H9 (cell line): Measurements from ENCODE around the gene SLC7A1. TPM values are rescaled to one million over a fixed set of nuclear protein-coding genes. Genes with fewer than 3 reads are reported as not detected.

Experiments
- DNase-seq: peaks from one replicate; pipeline ENCODE4 v3.0.0-alpha.2; 2017
- H2AFZ ChIP-seq: one replicate; pipeline ENCODE4 v1.6.1; 2013; ENCODE audit warnings: mild to moderate bottlenecking, low read length, control low read depth, moderate library complexity
- H2AK5ac ChIP-seq: 2 replicates; pipeline ENCODE4 v1.6.1; 2013; ENCODE audit warnings: low read length, control low read depth, mixed read lengths; ENCODE audit not compliant: insufficient read length
- H2BK120ac ChIP-seq: one replicate; pipeline ENCODE4 v1.6.1; 2013; ENCODE audit warnings: low read depth, mild to moderate bottlenecking, low read length, control low read depth, inconsistent platforms; ENCODE audit not compliant: poor library complexity, severe bottlenecking
- H2BK12ac ChIP-seq: 2 replicates; pipeline ENCODE4 v1.6.1; 2013; ENCODE audit warnings: low read length, control low read depth, mixed read lengths, low read depth; ENCODE audit not compliant: insufficient read length
- H2BK15ac ChIP-seq: 2 replicates; pipeline ENCODE4 v1.6.1; 2013; ENCODE audit warnings: low read depth, low read length, control low read depth
- H2BK20ac ChIP-seq: one replicate; pipeline ENCODE4 v1.6.1; 2013; ENCODE audit warnings: low read depth, mild to moderate bottlenecking, low read length, control low read depth, inconsistent platforms; ENCODE audit not compliant: poor library complexity, severe bottlenecking
- H2BK5ac ChIP-seq: 2 replicates; pipeline ENCODE4 v1.6.1; 2013; ENCODE audit warnings: low read length, control low read depth, mixed read lengths; ENCODE audit not compliant: insufficient read length
- H3K14ac ChIP-seq: 2 replicates; pipeline ENCODE4 v1.6.1; 2013; ENCODE audit warnings: low read length, control low read depth; ENCODE audit not compliant: insufficient read depth
- H3K18ac ChIP-seq: 2 replicates; pipeline ENCODE4 v1.6.1; 2013; ENCODE audit warnings: low read depth, mild to moderate bottlenecking, mixed read lengths, low read length, control low read depth; ENCODE audit not compliant: insufficient read length
- H3K23ac ChIP-seq: 2 replicates; pipeline ENCODE4 v1.6.1; 2013; ENCODE audit warnings: low read length, control low read depth, mixed read lengths, low read depth; ENCODE audit not compliant: insufficient read length
- H3K23me2 ChIP-seq: 2 replicates; pipeline ENCODE4 v1.6.1; 2013; ENCODE audit warnings: low read depth, mild to moderate bottlenecking, mixed read lengths, low read length, control low read depth; ENCODE audit not compliant: insufficient read length, poor library complexity, severe bottlenecking
- H3K27ac ChIP-seq: 2 replicates; pipeline ENCODE4 v1.5.1; 2013; ENCODE audit warnings: low read length, control low read depth, mixed read lengths, low read depth; ENCODE audit not compliant: insufficient read length
- H3K27me3 ChIP-seq: 2 replicates; pipeline ENCODE4 v1.6.1; 2013; ENCODE audit warnings: low read length, control low read depth, inconsistent platforms; ENCODE audit not compliant: insufficient read depth
- H3K4ac ChIP-seq: 2 replicates; pipeline ENCODE4 v1.6.1; 2013; ENCODE audit warnings: low read depth, mild to moderate bottlenecking, control low read depth, inconsistent platforms, low read length, moderate library complexity
- H3K4me1 ChIP-seq: 2 replicates; pipeline ENCODE4 v1.6.1; 2013; ENCODE audit warnings: low read length, control low read depth, inconsistent platforms; ENCODE audit not compliant: insufficient read depth
- H3K4me2 ChIP-seq: 2 replicates; pipeline ENCODE4 v1.6.1; 2013; ENCODE audit warnings: low read length, control low read depth, mixed read lengths; ENCODE audit not compliant: insufficient read length, insufficient read depth
- H3K56ac ChIP-seq: 2 replicates; pipeline ENCODE4 v1.6.1; 2013; ENCODE audit warnings: low read depth, mild to moderate bottlenecking, mixed read lengths, low read length, control low read depth; ENCODE audit not compliant: insufficient read length
- H3K79me1 ChIP-seq: 2 replicates; pipeline ENCODE4 v1.6.1; 2013; ENCODE audit warnings: low read depth, mild to moderate bottlenecking, moderate library complexity, low read length, control low read depth, inconsistent platforms; ENCODE audit not compliant: insufficient read depth, poor library complexity, severe bottlenecking
- H3K79me2 ChIP-seq: 2 replicates; pipeline ENCODE4 v1.6.1; 2013; ENCODE audit warnings: low read length, control low read depth, inconsistent platforms; ENCODE audit not compliant: insufficient read depth
- H3K9ac ChIP-seq: 2 replicates; pipeline ENCODE4 v1.6.1; 2013; ENCODE audit warnings: low read length, control low read depth, mixed read lengths; ENCODE audit not compliant: insufficient read length; ENCODE audit errors: extremely low read depth
- H3K9me3 ChIP-seq: one replicate; pipeline ENCODE4 v1.6.1; 2013; ENCODE audit warnings: low read depth, low read length, inconsistent platforms; ENCODE audit not compliant: control insufficient read depth
- H3T11ph ChIP-seq: one replicate; pipeline ENCODE4 v1.6.1; 2013; ENCODE audit warnings: mild to moderate bottlenecking, low read length, control low read depth, inconsistent platforms
- H4K20me1 ChIP-seq: one replicate; pipeline ENCODE4 v1.6.1; 2013; ENCODE audit not compliant: control insufficient read depth, insufficient read length, insufficient read depth
- H4K5ac ChIP-seq: 2 replicates; pipeline ENCODE4 v1.6.1; 2013; ENCODE audit warnings: low read depth, mild to moderate bottlenecking, mixed read lengths, low read length, control low read depth; ENCODE audit not compliant: insufficient read length
- H4K8ac ChIP-seq: replicated peaks from 2 replicates; pipeline ENCODE4 v1.6.1; 2013; ENCODE audit warnings: low read length, control low read depth, mixed read lengths, low read depth; ENCODE audit not compliant: insufficient read length
- H4K91ac ChIP-seq: 2 replicates; pipeline ENCODE4 v1.6.1; 2013; ENCODE audit warnings: low read depth, mild to moderate bottlenecking, moderate library complexity, mixed read lengths, low read length, control low read depth; ENCODE audit not compliant: insufficient read length
- H3K27ac Mint-ChIP-seq, 3 experiments: 2 replicates in 2 of 3; 3 replicates in 1 of 3; pipeline ENCODE4 v1.8.0; 2020 to 2021; ENCODE audit warnings: mixed read lengths in 3 of 3, mild to moderate bottlenecking in 1 of 3, moderate library complexity in 1 of 3
- H3K27me3 Mint-ChIP-seq: 2 replicates; pipeline ENCODE4 v1.8.0; 2021; ENCODE audit warnings: low read depth, mild to moderate bottlenecking, moderate library complexity, mixed read lengths
- H3K36me3 Mint-ChIP-seq, 3 experiments: 2 replicates in 2 of 3; 3 replicates in 1 of 3; pipeline ENCODE4 v1.8.0; 2020 to 2021; ENCODE audit warnings: low read depth in 3 of 3, mixed read lengths in 3 of 3; ENCODE audit not compliant: insufficient read depth in 1 of 3
- H3K4me1 Mint-ChIP-seq, 2 experiments: 2 replicates each; pipeline ENCODE4 v1.8.0; 2020; ENCODE audit warnings: mixed read lengths in 2 of 2
- H3K4me3 Mint-ChIP-seq, 2 experiments: 2 replicates in 1 of 2; 3 replicates in 1 of 2; pipeline ENCODE4 v1.8.0; 2020 to 2021; ENCODE audit warnings: mild to moderate bottlenecking in 2 of 2, mixed read lengths in 2 of 2, moderate library complexity in 1 of 2
- H3K9me3 Mint-ChIP-seq, 2 experiments: 2 replicates in 1 of 2; 3 replicates in 1 of 2; pipeline ENCODE4 v1.8.0; 2020; ENCODE audit warnings: mild to moderate bottlenecking in 2 of 2, mixed read lengths in 2 of 2, moderate library complexity in 1 of 2
- WGBS: extraction: QIAGEN DNeasy Blood & Tissue Kit; methylation state at CpG from one replicate; pipeline ENCODE4 v1.1.7; 2013; ENCODE audit warnings: missing lambda C conversion rate, low lambda C conversion rate, mixed read lengths; ENCODE audit not compliant: insufficient read length; ENCODE audit errors: extremely low coverage; 5-methylcytosine and 5-hydroxymethylcytosine counted together
- total RNA-seq: library from RNA; stranded (reverse); gene quantifications from 2 replicates; pipeline ENCODE4 v1.2.1, GENCODE V29; 2021
- TF ChIP-seq, protein P1 (sequence below): fragments of 200-600 bp; sonication (generic); conservative IDR thresholded peaks from 3 replicates; pipeline ENCODE4 v1.8.0; 2021; ENCODE audit warnings: antibody characterized with exemption, mild to moderate bottlenecking

Gene SLC7A1
- total RNA-seq, 1 experiment from 2014 or later = 109 TPM

DNA sequence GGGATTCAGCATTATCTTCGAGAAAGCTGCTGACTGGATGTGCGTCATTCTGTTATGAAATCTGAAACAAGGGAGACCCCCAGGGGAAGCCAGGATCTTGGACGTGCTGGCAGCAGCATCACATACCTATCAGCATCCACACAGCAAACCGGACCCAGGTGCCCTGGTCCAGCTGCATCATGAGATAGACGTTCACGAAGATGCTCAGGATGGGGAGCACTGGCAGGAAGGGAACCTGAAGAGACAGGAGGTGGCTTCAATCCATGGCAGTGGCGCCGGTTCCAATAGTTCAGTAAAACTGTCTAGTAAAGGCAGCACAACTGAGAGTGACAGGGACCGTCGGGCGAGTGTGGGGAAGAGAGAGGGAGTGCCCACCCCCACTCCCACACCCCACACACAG, 79.5 kb downstream of the SLC7A1 start:
- WGBS = no CpG with 5 or more reads among the region's 11 CpGs
- no peaks in the 10 kb centered on the region for H3K79me2 ChIP-seq
- no peaks in the 10 kb centered on the region for H3K27me3 Mint-ChIP-seq

More for the DNA sequence above, 79.5 kb downstream of the SLC7A1 start:
- H4K91ac ChIP-seq = no peak overlapping the region
- peaks cover 2% of the 10 kb centered on the region for H3K79me1 ChIP-seq
- Mint-ChIP-seq H3K36me3 (peaks cover 48 to 94% (median 79%) of the 10 kb centered on the region in 3 experiments; a peak in 6 of 7 replicates), H3K27ac (no peak overlapping the region), H3K4me1 (peaks cover 0 to 2% of the 10 kb centered on the region in 2 experiments; a peak in 1 of 4 replicates), H3K9me3 (no peaks in the 10 kb centered on the region), H3K4me3 (no peak overlapping the region)
- H3K9ac ChIP-seq = no peak overlapping the region
- DNase-seq = no peak
- H4K5ac ChIP-seq = no peak overlapping the region
- no peak overlapping the region for H3K4ac ChIP-seq
- no peak overlapping the region for H2BK12ac ChIP-seq
- H2AK5ac ChIP-seq = no peak overlapping the region
- H2BK20ac ChIP-seq = no peak overlapping the region
- H3K18ac ChIP-seq = no peak overlapping the region
- H3K4me1 ChIP-seq = no peaks in the 10 kb centered on the region
- no peak overlapping the region for H2AFZ ChIP-seq
- H3K27ac ChIP-seq = no peak overlapping the region
- H4K20me1 ChIP-seq = peaks cover 3% of the 10 kb centered on the region
- no peak overlapping the region for H2BK15ac ChIP-seq
- H3K9me3 ChIP-seq = no peaks in the 10 kb centered on the region
- TF ChIP-seq, protein P1, sequence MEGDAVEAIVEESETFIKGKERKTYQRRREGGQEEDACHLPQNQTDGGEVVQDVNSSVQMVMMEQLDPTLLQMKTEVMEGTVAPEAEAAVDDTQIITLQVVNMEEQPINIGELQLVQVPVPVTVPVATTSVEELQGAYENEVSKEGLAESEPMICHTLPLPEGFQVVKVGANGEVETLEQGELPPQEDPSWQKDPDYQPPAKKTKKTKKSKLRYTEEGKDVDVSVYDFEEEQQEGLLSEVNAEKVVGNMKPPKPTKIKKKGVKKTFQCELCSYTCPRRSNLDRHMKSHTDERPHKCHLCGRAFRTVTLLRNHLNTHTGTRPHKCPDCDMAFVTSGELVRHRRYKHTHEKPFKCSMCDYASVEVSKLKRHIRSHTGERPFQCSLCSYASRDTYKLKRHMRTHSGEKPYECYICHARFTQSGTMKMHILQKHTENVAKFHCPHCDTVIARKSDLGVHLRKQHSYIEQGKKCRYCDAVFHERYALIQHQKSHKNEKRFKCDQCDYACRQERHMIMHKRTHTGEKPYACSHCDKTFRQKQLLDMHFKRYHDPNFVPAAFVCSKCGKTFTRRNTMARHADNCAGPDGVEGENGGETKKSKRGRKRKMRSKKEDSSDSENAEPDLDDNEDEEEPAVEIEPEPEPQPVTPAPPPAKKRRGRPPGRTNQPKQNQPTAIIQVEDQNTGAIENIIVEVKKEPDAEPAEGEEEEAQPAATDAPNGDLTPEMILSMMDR = no peak
- no peak overlapping the region for H2BK5ac ChIP-seq
- H3K4me2 ChIP-seq = no peak overlapping the region
- H3K23me2 ChIP-seq = no peaks in the 10 kb centered on the region
- H3K23ac ChIP-seq = no peak overlapping the region
- H3K14ac ChIP-seq = no peak overlapping the region
- H4K8ac ChIP-seq = no peak overlapping the region
- H3K56ac ChIP-seq = no peak overlapping the region
- H3K27me3 ChIP-seq = no peaks in the 10 kb centered on the region
- no peak overlapping the region for H2BK120ac ChIP-seq
- H3T11ph ChIP-seq = no peak overlapping the region
